Measurements from ENCODE around the gene MCM5.

DNA sequence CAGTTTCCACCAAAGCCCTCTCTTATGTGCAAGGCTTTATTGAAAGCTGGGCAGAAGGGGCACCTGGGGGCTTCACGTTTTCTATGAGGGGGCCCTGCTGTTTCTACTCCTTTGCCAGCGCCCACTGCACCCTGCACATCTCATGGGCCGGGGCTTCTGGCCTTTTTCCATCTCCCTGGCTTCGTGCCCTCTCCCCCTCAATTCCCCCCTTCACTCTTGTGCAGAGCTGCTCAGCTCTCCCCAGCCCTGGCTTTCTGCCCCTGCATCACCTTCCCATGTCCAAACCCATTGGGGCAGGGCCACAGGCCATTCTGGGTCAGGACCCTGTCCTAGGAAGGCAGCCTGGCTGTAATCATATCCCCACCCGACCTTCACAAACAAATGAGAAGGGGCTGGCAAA lies 36.5 kb downstream of the MCM5 start:
- TF ChIP-seq CTCF (conservative IDR thresholded peaks at IDR 0.05 in 1 of 2, IDR thresholded peaks at IDR 0.05 in 1 of 2; ENCODE audit: extremely low read depth in 1 of 2, insufficient read depth in 1 of 2, low read depth in 1 of 2, low read length in 2 of 2) = no peak
- no peak for TF ChIP-seq EZH2 (IDR thresholded peaks at IDR 0.05; ENCODE audit: borderline replicate concordance, low read length)

Data from mammary epithelial cell (primary cell).